NCI-H2227 (cell line): ENCODE data around the gene CSTA.
"Not testable (repeated sequence)": the region's sequence is repeated elsewhere in the genome, so short reads cannot be mapped to it uniquely, and the experiment has no call there.

Experiments used
- DNase-seq: peaks from one replicate; lab custom pipeline; 2025; ENCODE audit not compliant: unreplicated experiment; lab: John Stamatoyannopoulos, UW

The CSTA gene

DNA sequence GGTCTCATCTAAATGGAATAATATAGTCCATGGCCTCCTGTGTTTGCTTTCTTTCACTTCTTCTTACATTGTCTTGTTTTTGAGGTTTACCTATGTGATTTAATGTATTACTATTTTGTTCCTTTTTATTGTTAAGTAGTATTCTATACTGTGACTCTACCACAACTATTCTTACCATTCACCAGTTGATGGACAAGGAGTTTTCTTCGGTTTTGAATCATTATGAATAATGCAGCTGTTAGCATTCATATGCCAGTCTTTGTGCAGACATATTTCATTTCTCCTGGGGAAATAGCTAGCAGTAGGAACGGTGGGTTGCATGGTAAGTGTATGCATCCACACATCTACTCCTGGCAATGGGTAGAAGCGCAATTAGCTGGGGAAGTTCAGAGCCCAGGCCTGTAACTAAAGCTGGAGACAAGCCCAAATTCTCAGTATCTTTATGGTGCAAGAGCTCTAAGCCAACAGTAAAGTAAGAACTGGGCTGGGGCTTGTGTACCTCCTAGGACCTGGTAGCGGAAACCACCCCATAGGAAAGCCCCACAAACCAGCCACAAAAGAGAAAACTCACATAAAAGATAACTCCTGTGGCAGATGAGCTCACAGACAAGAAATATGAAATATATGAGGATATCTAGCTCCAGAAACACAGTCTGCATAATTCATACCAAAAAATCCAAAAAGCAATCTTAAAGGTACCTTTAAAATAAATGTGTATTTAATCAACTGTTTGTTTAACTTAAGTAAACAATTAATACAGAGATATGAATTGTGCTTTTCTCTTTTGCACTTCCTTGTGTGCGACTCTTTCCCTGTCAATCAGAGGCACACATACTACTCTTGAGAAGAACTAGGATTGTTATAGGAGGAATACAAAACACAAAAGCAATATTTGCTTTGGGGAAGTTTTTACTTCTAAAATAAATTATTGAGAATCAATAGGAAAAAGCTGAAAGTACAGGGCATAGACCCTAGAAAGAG lies 2.7 kb upstream of the CSTA start:
- no peak for DNase-seq

- DNase-seq, result no peak
These were observed 721 bp downstream of the CSTA start for GRCh38 chr3:122325769-122326168.

- no peak for DNase-seq
These were observed 6.8 kb downstream of the CSTA start for GRCh38 chr3:122331886-122332285.

DNA sequence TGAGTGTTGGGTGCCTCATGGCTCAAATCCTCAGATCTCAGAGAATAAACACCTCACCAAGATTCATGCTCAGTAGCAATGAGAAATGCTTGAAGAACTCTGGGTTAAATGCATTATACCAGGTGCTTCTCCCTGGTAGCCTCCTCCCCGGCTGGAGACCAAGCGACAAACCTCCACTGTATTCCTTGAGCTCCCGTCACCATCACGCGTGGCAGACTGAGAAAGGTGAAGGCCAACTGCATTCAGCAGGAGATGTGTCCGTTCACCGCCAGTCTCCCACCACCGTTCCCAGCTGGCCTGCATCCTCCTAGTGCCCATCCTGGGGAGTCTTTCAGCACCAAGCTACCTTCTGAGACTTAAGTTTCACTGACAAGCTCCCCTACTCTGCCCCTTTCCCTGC lies 7.5 kb downstream of the CSTA start:
- DNase-seq, result no peak

- no peak for DNase-seq
These were observed 17.8 kb downstream of the CSTA start for GRCh38 chr3:122342803-122343202.

- DNase-seq, result no peak
These were observed 18.6 kb downstream of the CSTA start for GRCh38 chr3:122343654-122344053.

GRCh38 chr3:122349171-122349570 lies 24.1 kb downstream of the CSTA start:
- no peak for DNase-seq

- DNase-seq, result no peak
These were observed 25.9 kb downstream of the CSTA start for GRCh38 chr3:122350814-122351418.

DNA sequence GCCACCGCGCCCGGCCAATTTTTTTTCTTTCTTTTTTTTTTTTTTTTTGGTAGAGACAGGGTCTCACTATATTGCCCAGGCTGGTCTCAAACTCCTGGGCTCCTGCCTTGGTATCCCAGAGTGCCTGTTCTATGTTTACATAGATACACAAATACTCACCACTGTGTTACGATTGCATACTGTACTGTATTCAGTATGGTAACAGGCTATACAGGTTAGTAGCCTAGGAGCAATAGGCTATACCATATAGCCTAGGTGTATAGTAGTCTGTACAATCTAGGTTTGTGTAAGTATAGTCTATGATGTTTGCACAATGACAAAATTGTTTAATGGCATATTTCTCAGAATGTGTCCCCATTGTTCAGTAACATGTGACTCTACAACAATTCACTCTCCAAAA lies 26.6 kb downstream of the CSTA start:
- DNase-seq, result no peak

DNA sequence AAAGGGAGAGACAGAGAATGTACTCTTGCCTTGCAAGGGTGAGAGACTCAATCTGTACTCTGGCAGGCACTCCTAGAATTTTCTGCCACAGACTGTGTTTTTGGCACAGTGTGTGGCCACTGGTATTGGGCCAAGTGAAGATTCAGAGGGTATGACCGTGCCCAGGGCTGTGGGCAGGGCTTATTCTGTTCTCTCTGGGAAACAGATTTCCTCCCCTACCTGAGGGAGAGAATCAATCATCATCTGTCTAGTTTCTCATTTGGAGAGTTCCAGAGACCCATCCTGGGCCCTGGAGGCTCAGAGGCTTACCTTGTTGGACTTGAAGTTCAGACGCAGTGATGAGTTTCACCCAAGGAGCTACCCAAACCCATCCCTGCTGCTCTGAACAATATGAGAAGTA lies 28.2 kb downstream of the CSTA start:
- no peak for DNase-seq

GRCh38 chr3:122353893-122354401 lies 28.9 kb downstream of the CSTA start:
- DNase-seq, result no peak

DNA sequence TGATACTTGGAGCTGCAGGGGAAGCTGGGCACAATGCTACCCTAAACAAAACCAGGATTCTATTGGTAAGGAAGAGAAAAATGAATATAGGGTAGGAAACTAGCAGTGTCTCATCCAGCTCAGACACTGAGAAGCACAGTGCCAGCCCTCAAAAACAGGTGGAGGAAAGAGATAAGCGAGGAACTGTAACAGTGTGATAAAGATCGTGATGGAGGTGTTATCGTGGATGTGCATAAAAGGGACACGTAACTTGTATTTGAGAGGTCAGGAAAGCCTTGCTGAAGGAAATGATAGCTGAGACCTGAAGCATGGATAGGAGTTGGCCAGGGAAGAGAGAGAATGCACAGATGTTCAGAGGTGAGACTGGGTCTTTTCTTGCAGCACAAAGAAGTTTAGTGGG lies 30.6 kb downstream of the CSTA start:
- DNase-seq, result no peak

- DNase-seq, result peak; percentile 69
These were observed 31.4 kb downstream of the CSTA start for GRCh38 chr3:122356402-122356801.

DNA sequence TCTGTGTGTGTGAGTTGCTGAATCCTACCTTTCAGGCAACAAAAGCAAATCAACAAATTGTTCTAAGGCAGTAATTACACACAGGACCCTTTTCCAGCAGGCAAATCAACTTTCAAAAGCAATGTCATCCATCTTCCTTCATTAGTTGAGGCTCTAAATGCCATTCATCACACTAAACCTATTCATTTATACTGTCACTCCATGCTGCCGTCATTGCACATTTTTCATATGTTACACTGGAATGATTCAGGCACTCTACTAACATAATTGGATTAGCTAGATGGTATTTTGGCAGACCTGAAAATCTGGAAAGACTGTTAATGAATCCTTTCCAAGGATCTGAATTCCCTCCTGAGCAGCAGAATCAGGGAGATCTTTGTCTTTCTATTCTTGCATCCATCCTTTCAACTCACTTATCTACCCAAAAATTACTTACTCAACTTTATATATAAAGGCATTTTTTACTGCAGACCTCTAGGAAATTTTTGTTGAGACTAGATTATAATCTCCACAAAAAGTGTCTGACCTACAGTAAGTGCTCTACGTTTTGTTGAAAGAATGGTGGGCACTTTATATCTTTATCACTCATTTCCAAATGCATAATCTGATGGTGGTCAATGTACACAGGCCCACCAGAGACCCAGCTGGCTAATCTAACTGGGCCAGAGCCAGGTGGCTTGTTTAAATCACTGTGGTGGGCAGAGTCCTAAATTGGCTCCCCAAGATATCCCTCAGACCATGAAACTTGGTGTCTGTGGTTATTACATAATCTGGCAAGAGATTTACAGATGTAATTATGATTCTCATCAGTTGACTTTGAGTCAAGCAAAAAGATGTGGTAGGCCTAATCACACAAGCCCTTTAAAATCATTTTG lies 33.0 kb downstream of the CSTA start:
- DNase-seq, result peak; percentile 1

DNA sequence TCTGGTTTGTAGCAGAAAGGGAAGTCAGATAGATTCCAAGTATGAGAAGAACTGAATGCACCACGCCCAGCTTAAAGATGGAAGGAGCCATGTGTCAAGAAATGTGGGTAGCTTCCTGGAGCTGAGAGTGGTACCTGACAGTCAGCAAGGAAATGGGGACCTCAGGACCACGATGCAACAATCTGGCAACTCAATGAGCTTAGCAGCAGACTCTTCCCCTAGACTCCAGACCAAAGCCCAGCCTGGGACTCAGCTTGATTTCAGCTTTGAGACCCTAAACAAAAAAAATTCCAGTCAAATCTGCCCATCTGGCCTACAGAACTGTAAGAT lies 33.6 kb downstream of the CSTA start:
- DNase-seq, result no peak

DNA sequence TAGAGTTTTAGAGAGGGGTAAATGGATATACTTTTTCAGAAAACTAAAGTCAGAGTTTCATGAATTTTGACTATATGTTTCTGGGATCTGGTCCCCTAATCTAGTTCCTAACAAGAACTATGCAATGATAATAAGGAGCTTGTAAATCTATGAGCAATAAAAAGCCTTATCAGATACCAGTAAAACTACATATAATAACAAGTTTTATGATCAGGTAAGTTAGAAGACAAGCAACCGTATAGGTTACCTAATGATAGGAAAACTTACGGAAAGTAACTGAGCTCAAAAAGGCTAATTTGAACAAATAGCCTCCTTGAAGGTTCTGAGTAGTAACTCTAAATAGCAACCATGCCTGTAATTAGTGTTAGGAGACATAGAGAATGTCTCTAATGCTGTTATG lies 37.0 kb downstream of the CSTA start:
- DNase-seq, result no peak

DNA sequence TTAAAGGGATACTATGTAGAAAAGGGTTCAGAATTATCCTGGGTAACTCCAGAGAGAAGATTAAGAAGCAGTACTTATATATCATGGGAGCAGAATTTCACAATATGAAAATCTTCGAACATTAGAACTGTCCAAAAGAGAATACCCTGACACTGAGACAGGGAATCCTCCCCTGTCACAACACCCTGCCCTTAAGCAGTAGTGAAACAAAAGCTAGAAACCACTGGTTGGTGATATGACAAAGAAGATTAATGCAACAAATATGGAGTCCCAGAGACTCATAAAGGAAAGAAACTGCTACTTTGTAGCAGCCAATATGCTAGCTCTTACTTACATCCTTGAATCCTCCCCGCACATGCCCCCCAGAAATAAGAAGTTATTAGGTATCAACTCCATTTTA lies 39.4 kb downstream of the CSTA start:
- DNase-seq, result no peak

GRCh38 chr3:122365073-122365472 lies 40.0 kb downstream of the CSTA start:
- no peak for DNase-seq

GRCh38 chr3:122365582-122366378 lies 40.7 kb downstream of the CSTA start:
- not testable (repeated sequence) for DNase-seq

GRCh38 chr3:122366379-122366749 lies 41.3 kb downstream of the CSTA start:
- DNase-seq, result no peak

- no peak for DNase-seq
These were observed 49.0 kb downstream of the CSTA start for GRCh38 chr3:122374034-122374433.
